ENCODE results near the gene YAE1.

The YAE1 gene

DNA sequence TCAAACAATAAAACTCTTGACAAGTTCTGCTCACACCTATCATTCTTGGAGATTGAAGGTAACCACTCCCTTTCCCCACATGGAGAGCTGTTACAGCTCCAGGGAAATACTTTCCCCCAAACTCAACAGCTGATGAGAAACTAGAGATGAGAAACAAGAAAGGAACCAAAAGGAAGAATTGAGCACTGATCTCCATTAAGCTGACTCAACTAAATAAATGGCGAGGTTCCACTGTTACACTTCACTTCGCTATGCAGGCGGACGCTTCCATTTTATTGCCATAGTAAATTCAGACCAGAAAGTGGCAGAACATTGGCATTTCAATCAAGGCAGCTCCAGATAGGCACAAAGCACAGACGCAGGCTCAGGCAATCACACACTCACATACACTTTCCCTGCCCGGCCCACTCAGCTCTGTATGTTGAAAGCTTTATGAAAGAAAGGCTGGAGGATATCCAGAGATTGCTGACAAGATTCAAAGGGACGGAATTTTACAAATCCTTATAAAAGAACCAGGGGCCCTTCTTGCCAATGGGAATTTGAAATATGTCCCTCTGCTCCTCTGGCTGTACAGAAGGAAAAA lies 11.5 kb upstream of the YAE1 start:
- DNase-seq (ENCODE audit: low spot score) = no peak

DNA sequence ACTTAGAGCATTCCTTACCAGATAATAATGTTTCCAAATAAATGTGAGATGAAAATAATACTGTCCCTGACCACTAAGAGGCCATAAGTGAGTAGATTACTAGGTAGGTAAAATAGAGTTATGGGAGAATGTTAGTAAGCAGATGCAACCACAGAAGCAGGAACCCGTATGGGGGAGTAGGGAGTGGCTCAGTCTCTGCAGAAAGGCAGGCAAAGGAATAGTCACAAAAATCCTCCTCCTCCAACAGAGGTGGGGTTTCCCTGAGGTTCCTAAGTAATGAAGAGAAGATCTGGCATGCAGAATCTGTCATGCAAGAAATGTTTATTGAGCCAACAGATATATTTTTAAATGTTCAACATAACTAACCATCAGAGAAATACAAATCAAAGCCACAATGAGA lies 9.0 kb upstream of the YAE1 start:
- DNase-seq (ENCODE audit: low spot score) = no peak

DNA sequence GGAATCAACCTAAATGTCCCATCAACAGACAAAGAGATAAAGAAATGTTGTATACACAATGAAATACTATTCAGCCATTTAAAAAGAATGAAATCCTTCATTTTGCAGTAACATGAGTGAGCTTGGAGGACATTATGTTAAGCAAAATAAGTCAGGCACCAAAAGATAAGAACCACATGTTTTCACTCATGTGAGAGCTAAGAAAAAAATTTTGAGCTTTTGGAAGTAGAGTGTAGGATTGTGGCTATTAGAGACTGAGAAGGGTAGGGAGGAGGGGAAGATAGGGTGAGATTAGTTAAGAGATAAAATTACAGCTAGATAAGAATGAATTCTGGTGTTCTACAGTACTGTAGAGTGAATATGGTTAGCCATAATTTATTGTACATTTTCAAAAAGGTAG lies 8.3 kb upstream of the YAE1 start:
- no peak for DNase-seq (ENCODE audit: low spot score)

DNA sequence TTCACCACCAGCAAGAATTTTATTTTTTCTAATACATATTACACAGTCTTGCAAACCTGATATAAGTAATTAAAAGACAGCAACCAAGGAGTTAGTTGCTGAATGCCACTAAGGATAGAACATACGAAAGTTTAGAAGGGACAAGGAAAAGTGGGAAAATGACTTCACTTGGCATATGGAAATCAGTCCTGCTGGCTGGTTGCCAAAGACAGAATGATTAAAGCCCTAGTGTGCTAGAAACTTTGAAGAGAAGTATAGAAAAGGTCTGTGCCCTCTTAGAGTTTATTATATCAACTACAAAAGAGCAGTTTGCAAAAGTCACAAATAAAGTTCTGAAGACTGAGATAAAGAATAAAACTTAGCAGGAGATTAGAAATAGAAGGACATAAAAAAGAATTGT lies 5.8 kb upstream of the YAE1 start:
- no peak for DNase-seq (ENCODE audit: low spot score)

DNA sequence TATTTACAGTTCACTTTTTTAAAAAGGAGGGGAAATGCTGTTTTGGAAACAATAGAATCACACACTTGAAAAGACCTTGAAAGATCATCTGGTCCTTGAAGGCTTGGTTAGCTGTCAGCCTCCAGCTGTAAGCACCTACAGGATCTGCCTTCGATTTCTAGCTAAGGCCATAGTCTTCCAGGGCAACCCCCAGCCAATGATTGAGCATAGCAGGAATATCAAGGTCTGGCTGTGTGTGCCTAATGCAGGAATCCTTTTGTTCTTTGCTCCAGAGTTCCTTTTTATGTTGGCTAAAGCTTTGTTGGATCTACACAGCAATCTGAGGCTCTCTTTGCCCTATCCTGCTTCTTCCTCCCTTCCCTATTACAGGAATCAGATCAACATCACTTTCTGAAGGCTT lies 5.2 kb upstream of the YAE1 start:
- no peak for DNase-seq (ENCODE audit: low spot score)

DNA sequence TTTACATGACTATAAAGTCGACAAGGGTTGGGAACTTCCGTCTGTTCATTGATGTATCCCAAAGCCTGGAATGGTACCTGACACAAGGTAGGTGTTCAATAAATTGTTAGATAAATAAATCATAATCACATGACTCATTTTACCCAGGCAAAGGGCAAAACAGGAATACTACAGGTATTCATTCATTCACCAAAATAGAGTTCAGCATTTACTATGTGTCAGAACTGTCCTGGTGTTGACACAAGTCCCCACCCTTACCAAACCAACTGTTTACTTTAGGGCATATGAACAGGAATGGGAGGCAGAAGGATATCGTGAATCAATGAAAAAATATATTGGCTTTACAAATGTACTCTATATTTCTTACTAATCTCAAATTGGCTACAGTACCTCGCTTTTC lies 666 bp upstream of the YAE1 start:
- no peak for DNase-seq (ENCODE audit: low spot score)

DNA sequence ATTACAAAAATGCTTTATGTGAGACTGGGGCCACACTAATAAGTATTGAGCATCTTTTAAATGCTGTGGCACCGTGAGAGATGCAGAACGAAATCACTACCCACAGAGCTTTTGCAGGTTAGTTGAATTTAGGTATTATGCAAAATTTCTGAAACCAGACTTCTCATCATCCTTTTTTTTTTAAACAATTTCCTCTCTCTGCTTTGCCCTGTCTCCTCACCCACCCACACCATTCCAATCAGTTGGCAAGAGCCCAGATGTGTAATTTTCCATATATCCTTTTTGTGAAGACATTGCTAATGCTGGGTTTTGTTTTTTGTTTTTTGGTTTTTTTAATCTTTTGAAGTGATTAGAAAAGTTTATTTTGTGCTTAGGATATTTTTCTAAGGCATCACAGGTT lies 1.1 kb downstream of the YAE1 start:
- DNase-seq (ENCODE audit: low spot score) = no peak

DNA sequence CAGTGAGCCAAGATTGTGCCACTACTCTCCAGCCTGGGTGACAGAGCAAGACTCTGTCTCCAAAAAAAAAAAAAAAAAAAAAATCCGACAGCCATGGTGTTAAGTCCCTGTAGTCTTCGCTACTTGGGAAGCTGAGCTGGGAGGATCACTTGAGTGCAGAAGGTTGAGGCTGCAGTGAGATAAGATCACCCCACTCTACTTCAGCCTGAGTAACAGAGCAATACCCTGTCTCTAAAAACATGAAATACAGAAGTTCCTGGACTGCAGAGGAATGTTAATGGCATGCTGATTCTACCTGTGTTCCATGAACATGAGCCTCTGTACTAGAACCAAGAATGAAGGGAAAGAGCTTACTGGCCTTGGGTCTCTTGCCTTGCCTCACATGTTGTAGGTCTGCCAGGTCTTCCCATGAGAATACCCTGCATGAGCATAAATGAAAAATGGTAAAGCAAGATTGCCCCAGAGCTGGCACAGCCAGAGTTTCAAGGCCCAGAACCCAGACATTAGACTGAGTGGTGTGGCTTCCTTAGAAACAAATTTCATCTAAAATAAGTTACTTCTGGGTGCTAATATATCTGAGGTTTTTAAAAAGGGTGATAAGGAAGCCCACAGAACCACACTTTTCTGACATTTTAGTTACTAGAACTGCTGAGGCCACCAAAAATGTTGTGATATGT lies 8.6 kb downstream of the YAE1 start:
- DNase-seq (ENCODE audit: low spot score) = no peak

DNA sequence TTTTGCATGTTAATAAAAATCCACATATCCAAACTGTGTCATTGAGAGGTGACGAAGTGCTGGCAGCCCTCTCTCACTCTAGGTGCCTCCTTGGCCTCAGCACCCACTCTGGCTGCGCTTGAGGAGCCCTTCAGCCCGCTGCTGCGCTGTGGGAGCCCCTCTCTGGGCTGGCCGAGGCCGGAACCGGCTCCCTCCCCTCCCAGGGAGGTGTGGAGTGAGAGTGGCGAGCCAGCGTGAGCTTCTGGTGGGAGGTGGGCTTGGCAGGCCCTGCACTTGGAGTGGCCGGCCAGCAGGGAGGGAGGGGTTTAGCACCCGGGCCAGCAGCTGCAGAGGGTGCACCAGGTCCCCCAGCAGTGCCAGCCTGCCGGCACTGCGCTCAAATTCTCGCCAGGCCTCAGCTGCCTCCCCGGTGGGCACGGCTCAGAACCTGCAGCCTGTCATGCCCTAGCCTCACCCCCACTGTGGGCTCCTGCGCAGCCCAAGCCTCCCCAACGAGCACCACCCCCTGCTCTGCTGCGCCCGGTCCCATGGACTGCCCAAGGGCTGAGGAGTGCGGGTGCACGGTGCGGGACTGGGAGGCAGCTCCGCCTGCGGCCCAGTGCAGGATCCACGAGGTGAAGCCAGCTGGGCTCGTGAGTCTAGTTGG lies 11.1 kb downstream of the YAE1 start:
- DNase-seq (ENCODE audit: low spot score) = no peak

DNA sequence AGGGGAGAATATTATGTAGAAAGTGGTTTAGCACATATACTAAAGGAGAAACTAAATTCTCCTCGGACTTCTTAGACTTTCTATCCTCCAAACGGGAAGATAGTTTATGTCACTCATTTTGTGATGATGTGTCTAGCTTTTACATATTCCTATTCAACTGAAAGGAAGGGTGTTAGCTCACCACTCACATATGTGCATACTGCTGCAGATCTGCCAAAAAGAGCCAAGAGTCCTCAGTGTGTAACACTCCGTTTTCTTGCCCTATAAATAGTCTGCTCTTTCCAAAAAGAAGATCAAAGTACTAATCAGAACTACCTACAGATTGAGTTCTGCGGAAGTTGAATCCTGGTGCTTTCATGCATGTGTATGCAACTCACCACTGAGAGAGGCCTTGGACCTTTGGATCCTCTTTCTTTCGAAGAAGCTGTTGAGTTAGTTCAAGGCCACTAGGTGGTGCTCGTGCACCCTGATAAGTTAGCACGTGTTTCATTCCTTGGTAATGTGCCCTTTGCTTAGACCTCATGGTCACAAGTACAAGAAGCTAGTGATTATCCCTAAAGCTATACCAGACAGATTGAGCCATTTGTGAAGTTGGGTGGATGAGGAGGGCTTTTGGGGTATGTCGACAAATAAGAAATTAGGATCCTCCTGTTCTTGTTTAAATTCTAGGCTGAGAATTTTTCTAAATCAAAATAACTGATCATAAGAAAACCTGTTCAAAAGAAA lies 14.1 kb downstream of the YAE1 start:
- peak; percentile 80 for DNase-seq (ENCODE audit: low spot score)

DNA sequence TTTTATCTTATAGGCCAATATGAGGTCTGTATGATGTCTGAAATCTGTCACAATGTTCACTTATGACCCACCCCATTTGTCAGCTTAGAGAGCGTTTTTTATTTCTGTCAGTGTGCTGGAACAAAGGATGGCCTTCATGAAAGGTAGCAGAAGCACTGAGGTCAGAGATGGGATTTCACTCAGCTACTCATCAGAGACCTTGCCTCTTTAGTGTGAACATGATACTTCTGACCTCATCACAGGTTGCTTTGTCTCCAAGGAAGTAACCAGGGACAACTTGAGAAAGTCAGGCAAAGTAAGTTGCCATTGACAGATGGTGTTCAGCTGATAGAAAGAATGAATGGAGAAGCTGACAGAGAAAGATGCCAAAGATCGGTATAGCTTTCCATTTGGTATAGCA lies 16.3 kb downstream of the YAE1 start:
- DNase-seq (ENCODE audit: low spot score) = no peak

DNA sequence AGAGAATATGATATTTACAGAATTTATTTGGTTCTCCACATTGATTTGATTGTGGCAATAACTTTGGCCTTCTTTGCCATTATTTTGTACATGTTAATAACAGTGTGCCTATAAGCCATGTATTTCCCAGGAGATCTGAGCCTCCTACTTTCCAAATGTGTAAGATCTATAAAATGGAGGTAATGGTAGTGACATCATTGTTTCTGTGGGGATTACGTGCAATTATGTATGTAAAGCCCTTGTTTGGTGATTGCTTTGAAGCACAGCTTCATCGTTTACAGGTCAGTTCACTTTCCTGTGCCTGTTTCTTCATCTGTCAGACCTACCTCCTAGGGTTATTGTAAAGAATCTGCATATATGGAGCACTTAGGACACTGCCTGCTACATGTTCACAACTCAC lies 17.3 kb downstream of the YAE1 start:
- no peak for DNase-seq (ENCODE audit: low spot score)

DNA sequence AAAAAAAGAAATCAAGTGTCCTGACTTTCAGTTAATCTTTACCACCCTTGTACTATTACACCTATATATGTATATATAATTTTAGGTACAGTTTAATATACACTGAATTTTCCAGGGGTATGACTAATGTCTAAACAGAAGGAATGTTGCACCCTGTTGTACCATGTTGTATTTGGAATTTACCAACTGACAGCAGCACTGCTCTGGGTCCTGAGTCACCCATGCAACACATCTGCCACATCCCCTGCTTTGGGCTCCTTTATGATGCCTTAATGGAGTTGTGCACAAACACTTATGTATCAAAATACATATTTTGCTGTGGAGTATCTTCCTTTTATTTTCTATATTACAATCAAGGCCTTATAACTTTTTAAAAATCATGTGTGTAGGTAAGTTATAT lies 21.2 kb downstream of the YAE1 start:
- no peak for DNase-seq (ENCODE audit: low spot score)

DNA sequence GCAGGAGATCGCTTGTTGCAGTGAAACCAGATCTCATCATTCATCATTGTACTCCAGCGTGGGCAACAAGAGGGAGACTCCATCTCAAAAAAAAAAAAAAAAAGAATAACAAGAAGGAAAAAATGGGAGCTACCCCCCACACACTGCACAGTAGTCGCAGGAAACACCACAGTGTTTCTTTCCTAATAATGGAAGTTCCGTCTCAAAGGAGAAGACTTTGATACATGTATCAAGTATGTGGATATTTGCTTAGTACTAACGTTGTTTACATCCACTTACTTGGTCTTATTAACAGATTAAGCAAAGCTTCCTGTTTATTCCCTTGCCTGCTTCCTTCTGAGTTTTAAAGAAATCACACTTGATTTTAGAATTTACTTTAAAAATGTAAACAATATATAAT lies 22.2 kb downstream of the YAE1 start:
- no peak for DNase-seq (ENCODE audit: low spot score)

DNA sequence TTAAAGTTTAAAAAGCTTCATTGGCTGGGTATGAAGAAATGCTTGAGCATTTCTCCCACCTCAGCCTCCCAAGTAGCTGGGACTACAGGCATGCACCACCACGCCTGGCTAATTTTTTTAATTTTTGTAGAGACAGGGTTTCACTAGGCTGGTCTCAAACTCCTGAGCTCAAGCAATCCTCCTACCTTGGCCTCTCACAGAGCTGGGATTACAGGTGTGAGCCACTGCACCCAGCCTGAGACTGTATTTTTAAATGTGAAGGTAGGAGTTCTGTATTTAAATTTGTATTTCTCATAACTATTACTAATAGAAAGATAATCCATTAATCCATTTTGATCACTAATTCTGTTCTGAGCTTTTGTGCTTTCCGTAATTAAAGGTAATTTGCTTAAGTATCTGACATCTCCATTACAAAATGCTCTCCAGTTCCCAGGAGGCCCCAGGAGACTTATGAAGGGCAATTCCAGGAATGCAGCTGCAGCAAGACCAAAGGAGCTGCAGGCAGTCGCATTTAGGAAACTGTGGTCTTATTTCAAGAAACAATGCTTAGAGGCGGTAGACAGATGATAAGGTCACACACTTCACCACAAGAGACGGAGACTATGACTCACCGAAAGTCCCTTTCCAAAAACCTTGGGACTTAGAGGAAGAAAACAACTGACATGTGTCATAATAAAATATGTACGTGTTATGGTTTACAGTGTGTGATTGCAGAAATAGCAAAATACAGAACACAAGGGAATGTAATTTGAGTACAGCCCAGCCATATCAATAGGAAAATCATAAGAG lies 23.3 kb downstream of the YAE1 start:
- DNase-seq (ENCODE audit: low spot score) = no peak

DNA sequence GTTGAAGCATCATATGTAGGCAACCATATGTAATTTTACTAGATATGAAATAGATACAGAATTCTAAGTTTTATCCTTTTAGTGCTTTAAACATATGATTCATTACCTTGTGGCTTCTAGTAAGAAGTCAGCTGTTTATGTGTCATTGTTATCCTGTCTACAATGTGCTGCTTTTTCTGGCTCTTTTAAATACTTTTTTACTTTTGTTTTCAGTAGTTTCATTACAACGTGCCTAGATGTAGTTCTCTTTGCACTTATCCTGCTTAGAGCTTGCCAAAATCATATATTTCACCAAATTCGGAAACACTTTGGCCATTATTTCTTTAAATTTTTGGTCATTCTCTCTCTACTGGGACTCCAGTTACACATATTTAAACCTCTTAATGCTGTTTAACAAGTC lies 26.4 kb downstream of the YAE1 start:
- no peak for DNase-seq (ENCODE audit: low spot score)

DNA sequence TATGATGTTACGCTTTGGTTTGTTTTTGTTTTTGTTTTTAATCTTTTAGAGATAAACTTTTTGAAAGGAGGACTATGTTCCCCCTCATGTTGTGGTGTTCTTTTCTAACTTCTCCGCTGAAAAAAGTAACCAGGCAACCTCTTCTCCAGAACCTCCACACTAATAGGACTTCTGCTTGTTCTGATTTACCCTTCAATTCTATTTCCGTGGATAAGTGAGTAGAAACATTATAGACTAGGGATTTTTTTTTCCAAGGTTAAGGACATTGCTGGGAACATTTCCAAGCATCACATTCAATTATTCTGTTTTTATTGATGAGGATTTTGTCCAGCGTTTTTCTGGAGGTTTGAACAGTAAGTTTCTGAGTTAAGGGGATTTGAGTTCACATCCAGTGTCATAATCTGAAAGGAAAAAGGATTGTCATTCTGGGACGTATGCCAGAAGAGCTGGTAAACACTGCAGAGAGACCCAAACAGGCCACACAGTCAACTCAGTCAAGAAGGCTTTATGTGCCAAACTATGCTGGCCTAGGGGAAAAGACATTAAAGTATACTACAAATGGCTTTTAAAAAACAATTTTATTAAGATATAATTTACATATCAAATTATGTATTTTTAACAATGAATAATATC lies 28.9 kb downstream of the YAE1 start:
- no peak for DNase-seq (ENCODE audit: low spot score)

DNA sequence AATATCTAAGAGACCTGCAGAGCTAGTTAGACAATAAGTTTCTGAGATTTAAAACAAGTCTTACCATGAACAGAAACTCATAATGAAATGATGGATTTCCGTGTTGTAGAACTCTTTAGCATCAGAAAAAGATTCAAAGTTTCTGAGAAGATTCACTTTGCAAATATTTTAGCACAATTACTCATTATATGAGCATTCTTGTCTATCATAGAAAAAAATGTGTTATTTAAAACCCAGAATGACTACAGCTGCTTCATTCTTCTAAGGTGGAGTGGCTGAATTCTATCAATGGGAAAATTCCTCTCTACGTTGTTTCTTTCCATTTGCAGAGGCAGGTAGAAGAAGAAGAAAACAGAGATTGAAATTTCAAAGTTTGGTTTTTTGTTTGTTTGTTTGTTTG lies 36.1 kb downstream of the YAE1 start:
- no peak for DNase-seq (ENCODE audit: low spot score)

DNA sequence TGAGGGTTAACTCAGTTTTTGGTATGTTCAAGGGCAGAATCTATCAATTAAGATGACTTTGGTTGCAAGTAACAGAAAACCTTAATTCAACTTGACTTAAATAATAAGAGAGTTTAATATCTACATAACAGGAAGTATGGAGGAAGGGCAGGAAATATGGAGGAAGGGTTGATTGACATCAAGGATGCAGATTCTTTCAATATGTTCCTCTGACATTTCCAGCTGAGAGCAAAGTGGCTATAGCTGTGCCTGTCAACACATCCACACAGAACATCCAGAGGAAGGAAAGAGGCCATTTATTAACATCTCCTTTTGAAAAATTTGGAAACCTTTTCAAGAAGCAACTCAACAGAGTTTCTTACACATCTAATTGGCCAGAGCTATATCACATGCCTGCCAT lies 37.7 kb downstream of the YAE1 start:
- no peak for DNase-seq (ENCODE audit: low spot score)

DNA sequence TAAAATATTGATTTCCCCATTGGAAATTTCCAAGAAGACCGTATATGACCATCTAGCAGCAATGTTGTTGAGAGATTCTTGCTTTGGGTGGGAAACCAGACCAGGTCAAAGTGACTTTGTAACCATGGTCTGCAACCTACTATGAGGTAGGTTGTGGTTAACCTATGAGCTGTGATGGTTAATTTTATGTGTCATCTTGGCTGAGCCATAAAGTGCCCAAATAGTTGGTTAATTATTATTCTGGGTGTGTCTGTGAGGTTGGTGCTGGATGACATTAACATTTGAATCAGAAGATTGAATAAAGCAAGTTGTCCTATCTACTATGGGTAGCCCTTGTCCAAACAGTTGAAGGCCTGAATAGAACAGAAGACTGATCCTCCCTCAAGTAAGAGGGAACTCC lies 38.9 kb downstream of the YAE1 start:
- no peak for DNase-seq (ENCODE audit: low spot score)

DNA sequence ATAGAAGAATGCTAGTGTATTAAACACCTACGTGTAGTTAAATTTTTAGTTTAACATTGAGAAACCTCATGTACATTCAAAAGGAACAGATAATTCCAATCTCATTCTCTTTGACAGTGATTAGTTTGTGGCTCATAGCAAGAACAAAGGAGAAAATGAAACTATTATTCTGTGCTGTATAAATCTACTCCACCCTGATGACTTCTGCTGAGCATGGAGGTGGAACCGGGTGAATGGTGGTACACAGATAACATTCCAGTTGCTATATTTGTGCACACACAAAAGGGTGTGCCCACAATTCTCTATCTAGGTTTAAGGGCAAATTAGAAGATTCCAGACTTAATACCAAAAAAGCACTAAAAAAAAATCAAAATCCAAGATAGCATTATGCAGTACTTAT lies 40.1 kb downstream of the YAE1 start:
- DNase-seq (ENCODE audit: low spot score) = no peak

DNA sequence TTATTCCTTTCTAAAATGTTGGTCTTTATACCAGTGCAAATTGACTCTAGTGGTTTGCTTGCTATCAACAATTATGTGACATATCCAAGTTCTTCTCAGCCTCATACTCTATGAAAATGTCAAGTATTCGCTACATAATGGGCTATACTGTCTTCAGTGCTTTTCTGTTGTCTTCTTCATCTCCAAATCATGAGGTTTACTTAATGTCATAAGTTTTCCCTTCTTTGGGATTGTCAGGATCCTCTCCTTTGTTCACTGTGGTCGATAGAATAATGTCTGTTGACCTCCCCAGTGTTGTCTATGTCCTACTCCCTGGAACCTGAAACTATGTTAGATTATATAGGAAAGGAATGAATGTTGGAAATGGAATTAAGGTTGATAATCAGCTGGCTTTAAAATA lies 40.7 kb downstream of the YAE1 start:
- no peak for DNase-seq (ENCODE audit: low spot score)
